Activated T-helper 9 cell treated with anti-CD3 and anti-CD28 coated beads, Interleukin-2, amount 50 U/mL, for 16 hours (primary cell): ENCODE data around the gene DDX47.
"Not testable (repeated sequence)": the region's sequence is repeated elsewhere in the genome, so short reads cannot be mapped to it uniquely, and the experiment has no call there.

Experiments used
- DNase-seq: peaks from one replicate; pipeline ENCODE4 v3.0.0-alpha.2; 2020; ENCODE audit warnings: low read depth

DDX47 gene

DNA sequence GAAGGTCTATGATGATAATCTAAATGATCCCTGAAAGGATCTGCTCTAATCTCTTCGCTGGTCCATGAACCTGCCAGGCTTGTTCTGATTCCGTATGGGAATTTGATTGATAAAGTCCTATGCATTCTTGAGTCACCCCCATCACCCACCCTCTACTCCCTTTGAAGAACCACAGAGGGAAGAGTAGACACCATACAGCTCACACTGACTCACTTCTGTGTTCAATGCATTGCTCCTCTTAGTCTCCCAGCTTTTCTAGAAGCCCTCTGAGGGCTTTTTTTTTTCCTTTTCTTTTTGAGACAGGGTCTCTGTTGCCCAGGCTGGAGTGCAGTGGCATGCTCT is 59.8 kb downstream of the DDX47 start:
- DNase-seq, result no peak

GRCh38 chr12:12874029-12874428 is 60.9 kb downstream of the DDX47 start:
- DNase-seq, result no peak

DNA sequence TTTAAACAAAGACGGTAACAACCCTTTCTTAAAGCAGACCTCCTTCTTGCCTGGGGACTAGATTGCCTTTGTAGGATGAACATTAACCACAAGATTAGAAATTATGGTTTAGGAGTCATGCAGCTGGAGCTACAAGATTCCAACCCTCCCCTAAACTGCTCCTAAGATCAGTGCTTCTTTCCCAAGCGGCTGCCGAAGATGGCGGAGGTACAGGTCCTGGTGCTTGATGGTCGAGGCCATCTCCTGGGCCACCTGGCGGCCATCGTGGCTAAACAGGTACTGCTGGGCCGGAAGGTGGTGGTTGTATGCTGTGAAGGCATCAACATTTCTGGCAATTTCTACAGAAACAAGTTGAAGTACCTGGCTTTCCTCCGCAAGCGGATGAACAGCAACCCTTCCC is 62.2 kb downstream of the DDX47 start:
- DNase-seq, result not testable (repeated sequence)

GRCh38 chr12:12877153-12877768 is 64.1 kb downstream of the DDX47 start:
- no peak for DNase-seq

- DNase-seq, result no peak
Observed at GRCh38 chr12:12877781-12878455, 64.8 kb downstream of the DDX47 start.
